M059J (cell line): ENCODE results near the gene PTPRN2. TPM values are rescaled to one million over a fixed set of nuclear protein-coding genes. Genes with fewer than 3 reads are reported as not detected.

Experiments used
- DNase-seq: peaks from one replicate; pipeline ENCODE4 v3.0.0-alpha.2; 2012; ENCODE audit warnings: low read depth
- total RNA-seq: library from RNA; depleted of rRNA; stranded (reverse); fragments of >200 nt; shearing (Covaris generic); gene quantifications from 2 replicates; pipeline ENCODE4 v1.2.3, GENCODE V29; 2014

The PTPRN2 gene
- total RNA-seq, 1 experiment from 2014 or later = 2.3 TPM

- DNase-seq = no peak
Measured at GRCh38 chr7:158001003-158001402, 586.6 kb downstream of the PTPRN2 start.

GRCh38 chr7:158000160-158000559, 587.5 kb downstream of the PTPRN2 start:
- peak; percentile 56 for DNase-seq

- no peak for DNase-seq
Measured at GRCh38 chr7:157998884-157999552, 588.6 kb downstream of the PTPRN2 start.

GRCh38 chr7:157997471-157997870, 590.2 kb downstream of the PTPRN2 start:
- no peak for DNase-seq

- DNase-seq = no peak
Measured at GRCh38 chr7:157997080-157997440, 590.6 kb downstream of the PTPRN2 start.

- DNase-seq = no peak
Measured at GRCh38 chr7:157996359-157997079, 591.1 kb downstream of the PTPRN2 start.

- DNase-seq = no peak
Measured at GRCh38 chr7:157995815-157996214, 591.8 kb downstream of the PTPRN2 start.

- no peak for DNase-seq
Measured at GRCh38 chr7:157994319-157994718, 593.3 kb downstream of the PTPRN2 start.

- DNase-seq = no peak
Measured at GRCh38 chr7:157993406-157994105, 594.1 kb downstream of the PTPRN2 start.

GRCh38 chr7:157992511-157993160, 595.0 kb downstream of the PTPRN2 start:
- DNase-seq = no peak

- no peak for DNase-seq
Measured at GRCh38 chr7:157991761-157992160, 595.9 kb downstream of the PTPRN2 start.

GRCh38 chr7:157991351-157991750, 596.3 kb downstream of the PTPRN2 start:
- DNase-seq = no peak

- no peak for DNase-seq
Measured at GRCh38 chr7:157990881-157991250, 596.8 kb downstream of the PTPRN2 start.

GRCh38 chr7:157990226-157990880, 597.3 kb downstream of the PTPRN2 start:
- no peak for DNase-seq

GRCh38 chr7:157989589-157989988, 598.0 kb downstream of the PTPRN2 start:
- no peak for DNase-seq

- DNase-seq = no peak
Measured at GRCh38 chr7:157987906-157988305, 599.7 kb downstream of the PTPRN2 start.

GRCh38 chr7:157986051-157986450, 601.6 kb downstream of the PTPRN2 start:
- DNase-seq = no peak

- no peak for DNase-seq
Measured at GRCh38 chr7:157985636-157986035, 602.0 kb downstream of the PTPRN2 start.

GRCh38 chr7:157984423-157985163, 603.0 kb downstream of the PTPRN2 start:
- no peak for DNase-seq

GRCh38 chr7:157983502-157984422, 603.9 kb downstream of the PTPRN2 start:
- no peak for DNase-seq
